Panc1 (cell line): ENCODE results near the gene TNNT3. TPM values are rescaled to one million over a fixed set of nuclear protein-coding genes. Genes with fewer than 3 reads are reported as not detected.

ENCODE experiments used
- ATAC-seq: fragments of 200-7000 bp; cut with Tn5 transposase; 2 replicates; pipeline ENCODE4 v1.9.1; 2020; ENCODE audit warnings: mild to moderate bottlenecking, moderate library complexity
- BruUV-seq: library from RNA; stranded (reverse); fragments of 400-500 nt; replicated peaks from 2 replicates; lab custom pipeline; 2021; lab: Mats Ljungman, UMichigan
- CTCF ChIA-PET: fragments of 300-600 bp; sonication (Branson Sonifier 250); formaldehyde crosslinking; loops from one replicate; lab custom pipeline; 2022; ENCODE audit warnings: antibody characterized with exemption; lab: Charles Lee
- POLR2A ChIA-PET: fragments of 300-600 bp; sonication (Branson Sonifier 250); formaldehyde crosslinking; loops from one replicate; lab custom pipeline; 2022; ENCODE audit warnings: antibody characterized with exemption; lab: Charles Lee
- DNase-seq: peaks from one replicate; pipeline ENCODE4 v3.0.0-alpha.2; 2010; ENCODE audit warnings: low read depth, low spot score
- H3K27ac ChIP-seq: 2 replicates; pipeline ENCODE4 v1.5.1; 2011; ENCODE audit warnings: mild to moderate bottlenecking, low read length, inconsistent platforms
- H3K27me3 ChIP-seq: fragments of 200-500 bp; sonication (Bioruptor generic); 2 replicates; pipeline ENCODE4 v1.6.0; 2014; ENCODE audit warnings: low read length, inconsistent platforms; ENCODE audit not compliant: control insufficient read depth, insufficient read depth
- H3K36me3 ChIP-seq: fragments of 200-500 bp; sonication (Bioruptor generic); 2 replicates; pipeline ENCODE4 v1.5.1; 2014; ENCODE audit warnings: inconsistent platforms, mild to moderate bottlenecking, low read length, moderate library complexity; ENCODE audit not compliant: control insufficient read depth, insufficient read depth
- H3K4me1 ChIP-seq: 2 replicates; pipeline ENCODE4 v1.5.1; 2011; ENCODE audit warnings: inconsistent platforms, mild to moderate bottlenecking, low read length, moderate library complexity; ENCODE audit not compliant: control insufficient read depth, insufficient read depth
- H3K4me3 ChIP-seq, 2 experiments: 2 replicates each; pipeline ENCODE4 v1.5.1; 2011 to 2012; ENCODE audit warnings: low read depth in 2 of 2, low read length in 2 of 2, mild to moderate bottlenecking in 2 of 2, inconsistent platforms in 1 of 2, moderate library complexity in 1 of 2
- H3K9me3 ChIP-seq: fragments of 200-500 bp; sonication (Bioruptor generic); 2 replicates; pipeline ENCODE4 v1.5.1; 2014; ENCODE audit warnings: low read depth, mild to moderate bottlenecking, inconsistent platforms, low read length, moderate library complexity; ENCODE audit not compliant: control insufficient read depth, insufficient read depth
- CTCF ChIP-seq: fragments of 450-650 bp; IDR thresholded peaks from 2 replicates; pipeline ENCODE4 v1.5.1; 2017; ENCODE audit warnings: mild to moderate bottlenecking
- POLR2AphosphoS5 ChIP-seq: IDR thresholded peaks from 2 replicates; pipeline ENCODE4 v1.6.1; 2012; ENCODE audit warnings: mild to moderate bottlenecking, low read depth, low read length, moderate library complexity
- REST ChIP-seq, 2 experiments: IDR thresholded peaks; 2 replicates each; pipeline ENCODE4 v1.6.1; 2011 to 2012; ENCODE audit warnings: low read depth in 2 of 2, control low read depth in 1 of 2, low read length in 1 of 2, mild to moderate bottlenecking in 1 of 2, moderate library complexity in 1 of 2; ENCODE audit not compliant: insufficient read depth in 1 of 2
- SIN3A ChIP-seq: IDR thresholded peaks from 2 replicates; pipeline ENCODE4 v1.6.1; 2012; ENCODE audit warnings: low read depth, mild to moderate bottlenecking, low read length, moderate library complexity, borderline replicate concordance; ENCODE audit not compliant: insufficient read depth
- TCF7L2 ChIP-seq: IDR thresholded peaks from 2 replicates; pipeline ENCODE4 v1.6.1; 2011; ENCODE audit warnings: mild to moderate bottlenecking, low read depth, low read length, inconsistent platforms
- in situ Hi-C: cut with HindIII; loops from 2 replicates; pipeline ENCODE4 v1.10.0; 2016; ENCODE audit warnings: low sequenced_read_pairs, low pct_unique_long_range_greater_than_20kb
- intact Hi-C: fragments of 100-400 bp; cut with micrococcal nuclease; formaldehyde crosslinking; loops from one replicate; pipeline ENCODE4 v1.10.0; 2022; ENCODE audit not compliant: unreplicated experiment
- total RNA-seq: library from RNA; stranded (reverse); gene quantifications from one replicate; pipeline ENCODE4 v1.2.1, GENCODE V29; 2021; ENCODE audit not compliant: unreplicated experiment

The TNNT3 gene
- total RNA-seq, 1 experiment from 2014 or later, result 0.41 TPM

GRCh38 chr11:1933416-1934334 lies 14.2 kb downstream of the TNNT3 start:
- H3K4me1 ChIP-seq, result no peaks in the 10 kb centered on the region
- intact Hi-C loops (loop anchor here (2.0 kb wide), 1 partner anchor 23 kb away; no protein-coding TSS in a partner anchor), in situ Hi-C loops (no loop called here)
- no peak overlapping the region for H3K4me3 ChIP-seq
- ATAC-seq, result no peak
- no peaks in the 10 kb centered on the region for H3K9me3 ChIP-seq
- no peak for TF ChIP-seq TCF7L2
- no peak for TF ChIP-seq POLR2AphosphoS5
- no peak for TF ChIP-seq CTCF
- CTCF ChIA-PET, result no interaction called here
- POLR2A ChIA-PET, result no interaction called here
- no TSS peak for BruUV-seq
- H3K27ac ChIP-seq, result no peak overlapping the region
- DNase-seq, result no peak
- no peaks in the 10 kb centered on the region for H3K36me3 ChIP-seq
- no peaks in the 10 kb centered on the region for H3K27me3 ChIP-seq

GRCh38 chr11:1934335-1935155 lies 15.0 kb downstream of the TNNT3 start:
- TF ChIP-seq TCF7L2, result no peak
- TF ChIP-seq REST (IDR thresholded peaks at IDR 0.05; ENCODE audit: insufficient read depth in 1 of 2, low read depth in 2 of 2, low read length in 1 of 2), result no peak
- no peak for TF ChIP-seq POLR2AphosphoS5
- no peak for TF ChIP-seq SIN3A
- no peak for TF ChIP-seq CTCF
- Histone ChIP-seq H3K36me3 (no peaks in the 10 kb centered on the region), H3K27me3 (no peaks in the 10 kb centered on the region), H3K4me3 (no peak overlapping the region), H3K4me1 (no peaks in the 10 kb centered on the region; the same call in 1 of the 2 replicates), H3K9me3 (no peaks in the 10 kb centered on the region), H3K27ac (no peak overlapping the region)
- CTCF ChIA-PET, result interaction anchor here (1.0 kb wide), 1 partner anchor 58 kb away, joined by 3 read pairs; no protein-coding TSS in a partner anchor
- POLR2A ChIA-PET, result no interaction called here
- no peak for ATAC-seq
- intact Hi-C loops (loop anchor here (2.0 kb wide), 1 partner anchor 24 kb away; no protein-coding TSS in a partner anchor), in situ Hi-C loops (no loop called here)
- BruUV-seq, result no TSS peak
- DNase-seq, result no peak
